ENCODE measurements around the gene TRMT5. TPM values are rescaled to one million over a fixed set of nuclear protein-coding genes. Genes with fewer than 3 reads are reported as not detected.

TRMT5 gene

DNA sequence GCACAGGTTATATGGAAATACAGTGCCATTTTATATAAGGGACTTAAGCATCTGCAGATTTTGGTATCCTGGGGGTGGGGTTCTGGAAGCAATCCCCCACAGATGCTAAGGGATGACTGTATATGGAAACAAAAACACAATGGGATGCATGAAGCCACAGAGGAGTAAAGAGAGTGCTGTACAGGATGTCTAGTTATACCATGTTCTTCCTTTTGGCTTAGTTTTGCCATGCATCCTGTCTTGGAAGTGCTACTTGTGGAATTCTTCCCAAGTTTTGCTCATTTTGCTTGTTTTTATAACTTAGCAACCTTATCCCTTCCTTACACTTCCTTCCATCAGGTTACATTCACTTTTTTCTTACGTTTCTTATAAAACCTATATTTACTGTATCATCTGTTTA lies 55.6 kb downstream of the TRMT5 start:
- H2BK15ac ChIP-seq (ENCODE audit: low read depth, poor library complexity, severe bottlenecking), result no peak overlapping the region
- no peaks in the 10 kb centered on the region for H3K36me3 ChIP-seq (ENCODE audit: control insufficient read depth in 1 of 2, insufficient read depth in 2 of 2, low read depth in 1 of 2, low read length in 2 of 2)
- no peak overlapping the region for H3K4me3 ChIP-seq (ENCODE audit: insufficient read depth in 1 of 2, low read depth in 1 of 2, low read length in 2 of 2)
- no peak overlapping the region for H2AK5ac ChIP-seq (ENCODE audit: low read length, severe bottlenecking)
- DNase-seq, result no peak
- H2BK5ac ChIP-seq (ENCODE audit: low read depth, low read length, poor library complexity, severe bottlenecking), result no peak overlapping the region
- H3K14ac ChIP-seq (ENCODE audit: low read length in 2 of 2), result no peak overlapping the region
- H4K8ac ChIP-seq (ENCODE audit: low read length), result no peak overlapping the region
- no peak overlapping the region for H2AFZ ChIP-seq (ENCODE audit: low read depth, low read length)
- no peak overlapping the region for H3K9ac ChIP-seq (ENCODE audit: low read length)
- H3K18ac ChIP-seq (ENCODE audit: low read depth in 1 of 2, low read length in 2 of 2), result no peak overlapping the region
- H3K79me1 ChIP-seq (replicated peaks; ENCODE audit: low read length, poor library complexity, severe bottlenecking), result peaks cover 18% of the 10 kb centered on the region
- WGBS, result no CpG with 5 or more reads among the region's 1 CpG
- H3K9me3 ChIP-seq (ENCODE audit: control insufficient read depth, low read length), result no peaks in the 10 kb centered on the region
- no peak overlapping the region for H2BK120ac ChIP-seq (ENCODE audit: low read depth, low read length)
- H3K4me1 ChIP-seq (ENCODE audit: control insufficient read depth, insufficient read depth, low read depth, low read length), result no peaks in the 10 kb centered on the region
- H3K27me3 ChIP-seq (ENCODE audit: control insufficient read depth in 1 of 2, insufficient read depth in 1 of 2, low read length in 2 of 2), result no peaks in the 10 kb centered on the region
- H3K4me2 ChIP-seq (ENCODE audit: low read length, poor library complexity, severe bottlenecking), result no peak overlapping the region
- H3K27ac ChIP-seq (ENCODE audit: low read length, poor library complexity, severe bottlenecking), result no peak overlapping the region
- H3K23ac ChIP-seq (ENCODE audit: low read length in 2 of 2), result no peak overlapping the region
- H3K4ac ChIP-seq (ENCODE audit: low read depth in 1 of 2, low read length in 2 of 2), result no peak overlapping the region
- H2BK12ac ChIP-seq (ENCODE audit: low read length in 2 of 2), result no peak overlapping the region
- H4K91ac ChIP-seq (ENCODE audit: low read length), result no peak overlapping the region

DNA sequence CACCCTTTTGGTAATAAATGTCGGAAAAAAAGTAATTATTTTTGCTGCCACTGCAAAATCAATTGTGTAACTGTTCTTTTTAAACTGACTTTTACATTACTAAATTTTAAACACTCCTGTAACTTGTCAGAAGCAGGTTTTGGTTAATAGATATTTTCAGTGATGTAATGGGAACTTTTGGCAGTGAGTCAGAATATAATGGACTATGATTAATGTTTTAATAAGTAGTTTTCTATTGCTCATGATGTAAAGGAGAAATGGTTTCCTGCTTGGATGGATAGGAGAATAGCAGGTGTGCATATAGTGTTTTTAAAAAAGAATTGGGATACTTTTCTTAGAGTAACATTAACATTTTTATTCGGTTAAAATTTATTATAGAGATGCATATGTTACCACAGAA lies 58.8 kb downstream of the TRMT5 start:
- Histone ChIP-seq H3K4me3 (ENCODE audit: insufficient read depth in 1 of 2, low read depth in 1 of 2, low read length in 2 of 2) (no peak overlapping the region), H3K79me1 (replicated peaks; ENCODE audit: low read length, poor library complexity, severe bottlenecking) (peaks cover 25% of the 10 kb centered on the region), H2BK120ac (ENCODE audit: low read depth, low read length) (no peak overlapping the region), H3K4me2 (ENCODE audit: low read length, poor library complexity, severe bottlenecking) (no peak overlapping the region), H2BK15ac (ENCODE audit: low read depth, poor library complexity, severe bottlenecking) (no peak overlapping the region), H2AK5ac (ENCODE audit: low read length, severe bottlenecking) (no peak overlapping the region), H4K91ac (ENCODE audit: low read length) (no peak overlapping the region), H2BK12ac (ENCODE audit: low read length in 2 of 2) (no peak overlapping the region), H3K36me3 (ENCODE audit: control insufficient read depth in 1 of 2, insufficient read depth in 2 of 2, low read depth in 1 of 2, low read length in 2 of 2) (peaks cover 0 to 9% of the 10 kb centered on the region in 2 experiments), H3K27ac (ENCODE audit: low read length, poor library complexity, severe bottlenecking) (no peak overlapping the region), H2BK5ac (ENCODE audit: low read depth, low read length, poor library complexity, severe bottlenecking) (no peak overlapping the region), H3K9me3 (ENCODE audit: control insufficient read depth, low read length) (no peaks in the 10 kb centered on the region), H3K4me1 (ENCODE audit: control insufficient read depth, insufficient read depth, low read depth, low read length) (no peaks in the 10 kb centered on the region), H4K8ac (ENCODE audit: low read length) (no peak overlapping the region), H3K9ac (ENCODE audit: low read length) (no peak overlapping the region), H3K4ac (ENCODE audit: low read depth in 1 of 2, low read length in 2 of 2) (no peak overlapping the region), H3K14ac (ENCODE audit: low read length in 2 of 2) (no peak overlapping the region), H3K27me3 (ENCODE audit: control insufficient read depth in 1 of 2, insufficient read depth in 1 of 2, low read length in 2 of 2) (no peaks in the 10 kb centered on the region), H3K18ac (ENCODE audit: low read depth in 1 of 2, low read length in 2 of 2) (no peak overlapping the region), H3K23ac (ENCODE audit: low read length in 2 of 2) (no peak overlapping the region), H2AFZ (ENCODE audit: low read depth, low read length) (no peak overlapping the region)
- WGBS, result no CpG with 5 or more reads among the region's 2 CpGs
- no peak for DNase-seq

Small RNA genes lying within 50 kb of the gene (small RNA-seq; reads per million reads assigned to genes)
- not detected for gene RNU6-398P (ENCODE audit: low read depth)

Data from mesenchymal stem cell (in vitro differentiated cells and primary cell).